Measurements from ENCODE around the gene TRMT6. TPM values are rescaled to one million over a fixed set of nuclear protein-coding genes. Genes with fewer than 3 reads are reported as not detected.

TRMT6 gene
- total RNA-seq, 2 donors from 2014 or later = 11.6 to 13.1 TPM

- Histone ChIP-seq H3K36me3 (no peaks in the 10 kb centered on the region), H3K27ac (peak overlapping the region; percentile 87 to 97), H3K9me3 (no peaks in the 10 kb centered on the region), H3K4me1 (no peaks in the 10 kb centered on the region), H3K4me3 (no peak overlapping the region), H3K27me3 (no peaks in the 10 kb centered on the region)
- DNase-seq (ENCODE audit: low spot score) = no peak
- TF ChIP-seq, protein P1, sequence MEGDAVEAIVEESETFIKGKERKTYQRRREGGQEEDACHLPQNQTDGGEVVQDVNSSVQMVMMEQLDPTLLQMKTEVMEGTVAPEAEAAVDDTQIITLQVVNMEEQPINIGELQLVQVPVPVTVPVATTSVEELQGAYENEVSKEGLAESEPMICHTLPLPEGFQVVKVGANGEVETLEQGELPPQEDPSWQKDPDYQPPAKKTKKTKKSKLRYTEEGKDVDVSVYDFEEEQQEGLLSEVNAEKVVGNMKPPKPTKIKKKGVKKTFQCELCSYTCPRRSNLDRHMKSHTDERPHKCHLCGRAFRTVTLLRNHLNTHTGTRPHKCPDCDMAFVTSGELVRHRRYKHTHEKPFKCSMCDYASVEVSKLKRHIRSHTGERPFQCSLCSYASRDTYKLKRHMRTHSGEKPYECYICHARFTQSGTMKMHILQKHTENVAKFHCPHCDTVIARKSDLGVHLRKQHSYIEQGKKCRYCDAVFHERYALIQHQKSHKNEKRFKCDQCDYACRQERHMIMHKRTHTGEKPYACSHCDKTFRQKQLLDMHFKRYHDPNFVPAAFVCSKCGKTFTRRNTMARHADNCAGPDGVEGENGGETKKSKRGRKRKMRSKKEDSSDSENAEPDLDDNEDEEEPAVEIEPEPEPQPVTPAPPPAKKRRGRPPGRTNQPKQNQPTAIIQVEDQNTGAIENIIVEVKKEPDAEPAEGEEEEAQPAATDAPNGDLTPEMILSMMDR (IDR thresholded peaks at IDR 0.05) = no peak
Measured at GRCh38 chr20:5893052-5893451, 57.3 kb downstream of the TRMT6 start.

DNA sequence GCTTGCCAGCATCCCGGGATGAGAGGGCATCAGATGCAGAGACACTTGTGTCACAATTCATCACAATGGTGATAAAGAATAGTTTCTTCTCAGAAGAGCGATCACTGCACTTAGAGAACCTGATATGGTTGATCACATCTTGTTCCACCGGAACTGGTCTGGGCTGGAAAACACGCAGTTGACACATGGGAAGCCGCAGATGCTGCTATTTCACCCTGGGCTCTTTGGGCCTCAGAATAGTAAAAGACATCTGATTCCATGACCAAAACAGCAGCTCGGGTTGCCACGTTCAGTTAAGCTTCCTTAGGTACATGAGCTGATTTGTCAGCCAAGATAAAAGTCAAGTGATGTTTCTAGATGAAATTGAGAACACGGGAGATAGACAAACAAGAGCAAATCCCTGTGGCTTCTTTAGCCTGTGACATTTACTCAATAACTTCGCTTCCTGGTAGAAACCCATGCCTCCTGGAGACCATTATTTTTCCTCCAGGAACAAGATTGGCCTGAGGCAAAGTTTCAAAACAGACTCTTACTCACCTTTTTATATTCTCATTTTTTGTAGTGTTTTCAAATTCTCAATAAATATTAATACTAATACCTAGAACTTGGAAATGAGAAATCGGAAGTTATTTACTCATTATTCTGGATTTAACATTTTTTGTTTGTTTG lies 59.4 kb downstream of the TRMT6 start:
- Histone ChIP-seq H3K4me1 (peaks cover 0 to 11% of the 10 kb centered on the region in 2 donors), H3K27me3 (no peaks in the 10 kb centered on the region), H3K9me3 (no peaks in the 10 kb centered on the region), H3K4me3 (no peak overlapping the region), H3K27ac (peak overlapping the region; percentile 87 to 97), H3K36me3 (no peaks in the 10 kb centered on the region)
- no peak for DNase-seq (ENCODE audit: low spot score)
- TF ChIP-seq, protein P1 (IDR thresholded peaks at IDR 0.05) = no peak

GRCh38 chr20:5888041-5888440 lies 62.3 kb downstream of the TRMT6 start:
- H3K9me3 ChIP-seq = no peaks in the 10 kb centered on the region
- H3K4me3 ChIP-seq = no peak overlapping the region
- DNase-seq (ENCODE audit: low spot score) = no peak
- H3K27ac ChIP-seq = peak overlapping the region; percentile 87 to 97
- TF ChIP-seq, protein P1 (IDR thresholded peaks at IDR 0.05) = no peak
- H3K27me3 ChIP-seq = no peaks in the 10 kb centered on the region
- H3K4me1 ChIP-seq = peaks cover 0 to 11% of the 10 kb centered on the region in 2 donors
- H3K36me3 ChIP-seq = no peaks in the 10 kb centered on the region

- H3K27ac ChIP-seq = peak overlapping the region; percentile 87 to 97
Measured at GRCh38 chr20:5887386-5887785, 62.9 kb downstream of the TRMT6 start.

More at GRCh38 chr20:5887386-5887785, 62.9 kb downstream of the TRMT6 start:
- TF ChIP-seq, protein P1 (IDR thresholded peaks at IDR 0.05) = no peak
- Histone ChIP-seq H3K9me3 (no peaks in the 10 kb centered on the region), H3K27me3 (no peaks in the 10 kb centered on the region), H3K4me1 (peaks cover 0 to 11% of the 10 kb centered on the region in 2 donors), H3K4me3 (no peak overlapping the region), H3K36me3 (no peaks in the 10 kb centered on the region)
- no peak for DNase-seq (ENCODE audit: low spot score)

Other genes with a start within 250 kb of the TRMT6 start
- 1 to 10 TPM; 4.7 to 9.6 TPM for gene SHLD1, start 200.1 kb downstream of the TRMT6 start, total RNA-seq
- gene CHGB, start 39.0 kb downstream of the TRMT6 start, total RNA-seq = 100 to 1,000 TPM in 1 of 2 donors, 10 to 100 TPM in 1; 70.5 to 118 TPM
- gene MCM8, start 119 bp upstream of the TRMT6 start, total RNA-seq = 1 to 10 TPM; 4.0 to 4.2 TPM
- 10 to 100 TPM; 49.4 to 67.9 TPM for gene CRLS1, start 55.6 kb upstream of the TRMT6 start, total RNA-seq
- 10 to 100 TPM; 15.0 to 36.7 TPM for gene LRRN4, start 103.5 kb upstream of the TRMT6 start, total RNA-seq
- 1 to 10 TPM in 1 of 2 donors, under 1 TPM in 1; 0.67 to 1.5 TPM for gene FERMT1, start 172.5 kb upstream of the TRMT6 start, total RNA-seq

Measured in right atrium auricular region (tissue), 2 donors.